GM21381 (cell line): ENCODE results near the gene MYOZ3.

Experiments used
- ATAC-seq: cut with Tn5 transposase; IDR thresholded peaks from one replicate; pipeline ENCODE4 v1.9.1; 2021; ENCODE audit warnings: mild to moderate bottlenecking, moderate library complexity; ENCODE audit not compliant: unreplicated experiment

Gene MYOZ3

DNA sequence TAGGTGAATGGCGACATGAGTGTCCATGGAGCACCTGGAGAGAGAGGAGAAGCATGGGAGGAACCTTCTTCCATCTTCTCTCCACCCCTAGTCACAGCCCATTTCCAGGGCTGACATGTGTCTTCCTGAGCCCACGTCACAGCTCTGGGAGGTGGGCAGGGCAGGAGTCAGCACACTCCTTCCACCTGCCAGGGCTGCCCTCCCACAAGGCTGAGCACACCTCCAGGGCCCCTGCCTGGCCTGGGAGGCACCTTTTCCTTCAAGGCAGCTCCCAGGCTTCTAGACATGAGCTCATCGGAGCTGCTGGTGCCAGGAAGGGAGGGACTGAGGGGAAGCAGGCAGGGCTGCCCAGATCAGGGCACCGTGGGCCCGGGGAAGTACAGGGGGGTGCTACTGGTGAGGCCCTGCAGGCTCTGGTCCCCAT lies 34.2 kb upstream of the MYOZ3 start:
- no peak for ATAC-seq

DNA sequence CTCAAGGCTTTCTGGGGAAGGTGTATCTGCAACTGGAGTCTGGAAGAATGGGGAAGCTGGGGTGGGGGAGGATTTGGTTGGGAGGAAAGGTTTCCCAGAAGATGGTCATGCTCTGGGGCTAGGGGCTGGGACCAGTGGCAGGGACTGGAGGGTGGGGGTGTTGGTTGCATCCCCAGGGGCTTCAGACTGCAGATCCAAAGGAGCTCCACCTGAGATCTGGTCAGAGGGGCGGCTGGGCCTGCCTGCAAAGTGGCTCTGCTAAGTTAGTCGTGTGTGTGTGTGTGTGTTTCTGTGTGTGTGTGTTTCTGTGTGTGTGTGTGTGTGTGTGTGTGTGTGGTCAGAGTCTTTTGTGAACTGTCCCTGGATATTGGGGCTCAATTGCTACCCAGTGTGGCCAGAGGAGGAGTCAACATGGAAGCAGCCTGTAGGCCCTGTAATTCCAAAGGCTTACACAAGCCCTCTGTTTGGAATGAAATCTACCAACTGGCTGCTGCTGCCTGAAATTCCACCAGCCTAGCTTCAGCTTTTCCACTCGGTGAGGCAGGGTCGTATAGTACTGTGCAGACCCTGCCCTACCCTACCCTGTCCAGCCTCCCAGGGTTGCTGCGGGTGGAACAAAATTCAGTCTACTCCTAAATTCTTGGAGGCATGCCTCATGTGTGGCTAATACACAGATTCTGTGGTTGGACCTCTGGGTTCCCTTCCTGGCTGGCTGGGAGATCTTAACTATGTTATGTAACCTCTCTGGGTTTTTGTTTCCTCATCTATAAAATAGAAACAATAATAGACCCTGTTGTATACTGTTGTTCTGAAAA lies 33.1 kb upstream of the MYOZ3 start:
- ATAC-seq, result no peak

DNA sequence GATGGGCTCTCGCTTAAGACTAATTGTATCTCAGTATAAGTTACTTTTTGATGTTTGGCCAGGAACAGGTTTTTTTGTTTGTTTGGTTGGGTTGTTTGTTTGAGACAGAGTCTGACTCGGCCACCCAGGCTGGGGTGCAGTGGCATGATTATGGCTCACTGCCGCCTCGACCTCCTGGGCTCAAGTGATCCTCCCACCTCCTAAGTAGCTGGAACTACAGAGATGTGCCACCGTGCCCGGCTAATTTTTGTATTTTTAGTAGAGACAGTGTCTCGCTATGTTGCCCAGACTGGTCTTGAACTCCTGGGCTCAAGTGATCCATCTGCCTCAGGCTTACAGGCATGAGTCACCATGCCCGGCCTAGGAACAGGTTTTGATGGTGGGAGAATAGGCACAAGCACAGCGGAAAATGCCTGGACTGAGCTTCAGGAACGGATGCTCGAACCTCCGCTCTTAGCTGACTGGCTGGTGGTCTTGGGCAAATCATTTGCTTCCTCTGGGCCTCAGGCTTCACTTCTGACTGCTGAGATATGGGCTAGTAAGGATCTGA lies 32.0 kb upstream of the MYOZ3 start:
- no peak for ATAC-seq

DNA sequence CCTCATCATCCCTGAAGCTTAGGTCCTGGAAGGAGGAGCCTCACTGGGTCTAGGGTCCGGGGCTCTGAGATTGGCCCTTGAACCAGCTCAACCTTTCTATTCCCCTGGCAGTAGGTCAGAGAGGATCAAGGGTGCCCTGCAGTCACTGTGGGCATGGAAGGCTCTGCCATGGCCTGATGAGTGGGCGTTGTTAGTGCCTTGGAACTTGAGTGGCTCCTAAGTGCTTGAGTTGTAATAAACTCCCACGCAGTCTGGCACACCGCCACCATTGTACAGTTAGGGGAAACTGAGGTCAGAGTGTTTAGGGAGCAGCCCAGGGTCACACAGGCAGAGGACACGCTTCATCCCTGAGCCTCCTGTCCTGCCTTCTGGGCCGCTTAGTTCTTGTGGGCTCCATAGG lies 31.0 kb upstream of the MYOZ3 start:
- ATAC-seq, result no peak

DNA sequence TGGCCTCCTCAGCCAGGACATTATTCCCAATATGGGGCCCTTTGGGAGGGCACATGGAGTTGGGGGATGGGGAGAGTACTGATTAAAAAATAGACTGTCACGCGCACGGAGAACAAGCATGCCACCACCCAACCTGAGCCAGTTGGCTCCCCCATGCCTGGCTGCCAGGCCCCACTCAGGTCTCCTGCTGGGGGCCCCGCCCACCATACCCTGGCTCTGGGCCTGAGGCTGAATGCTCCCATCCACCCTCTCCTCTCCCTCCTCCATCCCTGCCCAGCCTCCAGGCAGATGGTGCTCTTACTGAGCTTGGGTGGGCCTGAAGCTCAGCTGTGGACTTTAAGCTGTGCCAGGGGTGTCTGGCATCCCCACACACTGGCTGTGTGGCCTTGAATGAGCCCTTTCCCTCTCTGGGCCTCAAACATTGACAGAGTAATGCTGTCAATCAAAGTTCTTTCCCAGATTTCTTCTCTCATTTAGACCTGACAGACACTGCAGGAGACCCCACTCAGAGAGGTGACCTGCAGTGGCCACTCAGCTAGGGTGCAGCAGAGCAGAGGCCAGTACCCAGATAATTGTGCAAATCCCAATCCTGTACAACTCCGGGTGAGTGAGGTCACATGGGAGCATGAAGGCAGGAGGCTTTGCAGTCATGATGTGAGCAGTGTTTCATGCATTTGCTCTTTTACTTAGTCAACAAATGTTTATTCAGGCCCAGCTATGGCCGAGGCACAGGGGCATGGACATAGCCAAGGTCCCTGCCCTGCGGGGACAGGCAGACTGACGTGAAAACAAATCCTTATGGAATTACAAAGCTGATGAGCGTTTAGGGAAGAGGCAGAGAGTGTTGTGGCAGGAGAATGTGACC lies 30.4 kb upstream of the MYOZ3 start:
- ATAC-seq, result no peak

DNA sequence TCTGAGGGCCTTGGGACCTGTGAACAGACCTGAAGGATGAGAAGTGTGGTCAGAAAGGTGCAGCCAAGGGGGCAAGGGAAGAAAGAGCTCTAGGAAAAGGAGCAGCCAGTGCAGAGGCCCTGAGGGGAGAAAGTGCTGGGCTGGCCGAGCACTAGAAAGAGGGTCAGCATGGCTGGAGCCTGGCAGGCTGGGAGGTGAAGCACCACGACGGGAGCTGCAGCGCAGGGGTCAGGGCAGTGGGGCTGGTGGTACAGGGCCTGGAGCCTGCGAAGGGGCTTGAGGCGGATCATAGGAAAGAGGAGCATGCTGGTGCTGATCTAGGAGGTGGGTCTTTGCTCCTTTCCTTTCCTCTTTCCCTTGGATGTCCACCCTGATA lies 29.7 kb upstream of the MYOZ3 start:
- no peak for ATAC-seq

DNA sequence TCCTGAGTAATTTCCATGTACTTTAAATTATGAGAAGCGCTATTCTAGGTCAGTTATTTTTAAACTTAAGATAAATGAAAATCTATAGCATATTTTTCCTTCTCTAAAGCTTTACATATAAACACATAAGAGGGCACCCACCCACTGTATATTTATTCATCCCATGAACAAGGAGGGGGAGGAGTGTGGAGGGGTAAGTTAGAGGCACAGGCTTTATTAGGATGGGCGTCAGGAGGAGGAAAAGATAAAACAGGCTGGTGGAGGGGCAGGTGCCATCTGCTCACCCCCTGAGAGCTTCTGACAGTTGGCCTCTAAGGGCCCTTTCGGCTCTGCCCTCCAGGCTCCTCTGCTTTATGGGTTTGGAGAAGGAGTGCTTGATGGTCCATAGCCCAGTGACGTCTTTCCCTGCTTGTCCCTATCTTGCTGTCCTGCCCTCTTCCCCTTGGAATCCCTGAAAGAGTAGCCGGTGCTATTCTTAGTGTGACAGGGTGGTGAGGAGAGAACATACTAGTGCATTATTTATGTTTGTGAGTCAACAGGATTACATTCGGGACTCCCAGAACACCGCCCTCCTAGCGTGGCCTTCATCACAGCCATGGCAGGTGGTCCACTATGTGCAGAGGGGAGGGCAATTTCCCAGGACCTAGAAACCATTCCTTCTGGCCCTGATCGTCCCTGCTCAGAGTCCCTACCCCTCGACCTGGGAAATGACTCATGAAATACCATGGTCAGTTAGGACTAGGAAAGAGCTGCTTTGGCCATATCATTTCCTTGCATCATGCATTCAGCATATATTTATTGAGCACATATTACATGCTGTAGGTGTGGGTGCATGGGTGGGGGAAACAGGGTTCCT lies 28.5 kb upstream of the MYOZ3 start:
- no peak for ATAC-seq

DNA sequence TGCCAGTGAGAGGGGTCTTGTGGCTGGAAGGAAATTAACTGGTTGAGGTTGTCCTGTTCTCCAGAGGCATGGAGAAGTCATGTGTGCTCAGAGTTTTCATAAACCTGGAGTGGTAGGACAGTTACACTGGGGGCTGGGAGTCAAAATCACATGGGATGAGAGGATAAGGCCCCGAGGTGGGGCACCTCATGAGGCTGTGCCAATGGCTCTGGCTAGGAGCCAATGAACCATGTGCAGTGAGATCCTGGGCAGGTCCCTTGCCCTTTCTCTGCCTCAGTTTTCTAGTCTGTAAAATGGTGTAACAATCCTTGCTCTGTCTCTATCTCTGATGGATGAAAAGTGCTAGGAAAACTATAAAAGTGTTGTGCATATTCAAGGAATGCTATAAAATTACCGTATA lies 27.6 kb upstream of the MYOZ3 start:
- no peak for ATAC-seq

DNA sequence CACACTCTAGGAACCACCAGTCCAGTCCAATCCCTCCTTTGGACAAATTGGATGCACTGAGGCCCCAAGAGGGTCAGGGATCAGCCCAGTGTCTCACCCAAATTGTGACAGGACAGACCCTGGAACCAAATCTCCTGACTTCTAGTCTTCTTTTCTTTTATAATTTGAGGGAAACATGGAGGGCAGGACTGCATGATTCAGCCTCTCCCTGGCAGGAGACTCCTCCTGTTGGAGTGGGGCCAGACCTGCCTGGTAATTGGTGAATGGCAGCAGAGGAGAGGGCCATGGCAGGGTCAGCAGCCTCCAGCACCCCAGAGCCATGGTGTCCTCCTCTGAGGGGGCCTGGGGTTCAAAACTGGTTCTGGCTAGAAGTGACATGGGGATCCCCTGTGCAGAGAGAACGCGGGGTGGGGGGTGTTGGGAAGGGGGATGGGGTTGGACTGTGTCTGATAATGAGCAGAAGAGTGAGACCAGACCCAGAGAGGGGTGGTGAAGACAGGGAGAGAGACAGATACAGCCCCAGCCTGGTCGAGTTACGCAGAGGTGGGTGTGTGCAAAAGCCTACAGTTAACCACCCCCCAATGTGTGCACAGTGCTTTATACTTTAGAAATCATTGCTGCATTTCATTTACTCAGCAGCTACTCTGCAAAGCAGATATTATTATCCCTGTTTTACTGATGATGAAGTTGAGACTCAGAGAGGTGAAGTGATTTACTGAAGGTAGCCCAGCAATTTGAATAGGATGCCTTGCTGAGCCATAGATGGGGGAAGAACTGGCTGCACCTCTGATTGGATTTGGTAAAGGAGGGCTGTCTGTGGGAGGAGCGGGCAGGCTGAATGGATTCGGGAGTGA lies 24.4 kb upstream of the MYOZ3 start:
- ATAC-seq, result no peak

DNA sequence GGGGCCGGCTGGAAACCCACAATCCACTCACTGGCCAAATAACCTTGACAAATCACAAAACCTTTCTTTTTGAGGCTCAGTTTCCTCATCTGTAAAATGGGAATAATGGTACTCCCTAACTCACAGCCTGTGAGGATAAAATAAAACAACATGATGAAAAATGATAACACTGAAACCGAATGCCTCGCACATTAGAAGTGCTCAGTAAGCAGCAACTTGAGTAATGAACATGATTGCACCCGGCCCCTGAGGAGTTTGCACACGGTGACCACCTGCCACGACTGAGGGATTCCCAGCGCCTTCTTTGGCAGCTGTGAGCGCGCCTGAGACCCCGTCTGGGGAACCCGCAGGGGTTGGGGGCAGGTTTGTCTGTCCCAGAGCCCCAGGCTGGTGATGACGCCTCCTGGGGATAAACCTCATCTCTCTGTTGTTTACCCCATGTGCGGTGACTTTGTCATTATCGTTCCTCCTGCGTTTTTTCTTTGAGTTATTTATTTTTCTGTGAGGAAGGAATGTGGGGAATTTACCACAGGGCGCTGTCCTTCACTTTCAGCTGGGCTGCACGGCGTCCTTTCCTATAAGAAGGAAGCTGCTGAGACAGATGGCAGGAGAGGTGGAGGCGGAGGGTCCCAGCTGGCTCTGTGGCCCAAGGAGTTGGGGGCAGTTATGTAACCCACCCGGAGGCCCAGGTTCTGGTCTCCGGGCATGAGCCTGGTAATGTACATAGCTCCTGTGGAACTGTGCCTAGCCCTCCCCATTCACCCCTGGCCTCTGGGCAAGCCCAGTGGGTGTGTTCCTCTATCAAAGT lies 23.6 kb upstream of the MYOZ3 start:
- ATAC-seq, result no peak

DNA sequence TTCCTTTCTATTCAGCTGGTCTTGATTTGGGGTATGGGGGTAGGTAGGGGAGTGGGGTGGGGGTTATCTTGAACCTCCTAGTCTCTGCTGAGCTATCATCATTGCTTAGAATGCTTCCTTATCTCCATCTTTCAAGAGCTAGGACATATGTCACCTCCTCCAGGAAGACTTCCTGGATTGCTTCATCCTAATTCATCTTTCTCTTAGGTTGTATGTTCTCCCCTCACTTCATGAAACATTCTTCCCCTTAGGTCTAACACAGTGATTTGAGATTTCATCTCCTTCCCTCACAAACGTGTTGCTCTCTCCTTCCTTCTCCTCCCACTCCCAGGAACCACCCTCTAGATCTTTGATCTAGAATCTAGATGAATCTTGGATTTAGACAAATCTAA lies 23.0 kb upstream of the MYOZ3 start:
- ATAC-seq, result no peak

DNA sequence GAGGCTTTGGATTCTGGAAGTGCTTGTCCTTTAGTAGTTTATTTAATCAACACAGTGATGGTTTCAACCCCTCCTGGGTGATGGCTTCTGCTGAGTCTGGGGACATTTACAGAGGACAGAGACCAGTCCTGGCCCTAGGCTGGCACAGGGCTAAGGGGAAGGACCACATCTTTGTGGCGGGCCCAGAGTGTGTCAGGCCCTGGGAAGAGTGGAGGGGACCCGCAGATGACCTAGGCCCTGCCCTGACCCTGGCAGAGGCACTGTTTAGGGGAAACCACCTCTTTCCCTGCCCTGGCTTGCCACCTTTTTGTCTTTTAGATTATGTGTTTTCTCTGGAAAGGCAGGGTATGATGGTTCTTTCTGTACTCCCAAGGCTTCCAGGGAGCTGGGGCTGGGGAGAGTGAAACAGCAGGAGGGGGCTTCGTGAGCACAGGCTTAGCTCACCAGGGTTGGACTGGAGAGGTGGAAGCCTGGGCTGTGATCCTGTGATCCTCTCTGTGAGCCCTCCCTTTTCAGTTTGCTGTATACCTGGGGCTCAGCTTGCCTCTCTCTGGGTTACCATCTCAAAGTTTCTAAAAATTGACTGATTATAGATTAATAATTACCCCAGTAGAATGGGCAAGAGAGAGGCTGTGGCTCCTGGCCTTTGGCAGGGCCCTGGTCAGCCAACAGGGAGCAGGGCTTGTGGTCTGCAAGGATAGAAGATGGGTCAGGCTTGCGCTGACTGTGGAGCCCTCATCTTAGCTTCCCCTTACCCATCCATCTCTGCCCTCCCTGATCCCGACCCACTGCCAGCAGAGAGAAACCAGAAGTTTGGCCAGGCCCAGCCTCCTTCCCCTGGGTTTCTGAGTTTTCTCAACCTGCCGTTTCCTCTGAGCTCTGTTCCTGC lies 22.3 kb upstream of the MYOZ3 start:
- ATAC-seq, result no peak

DNA sequence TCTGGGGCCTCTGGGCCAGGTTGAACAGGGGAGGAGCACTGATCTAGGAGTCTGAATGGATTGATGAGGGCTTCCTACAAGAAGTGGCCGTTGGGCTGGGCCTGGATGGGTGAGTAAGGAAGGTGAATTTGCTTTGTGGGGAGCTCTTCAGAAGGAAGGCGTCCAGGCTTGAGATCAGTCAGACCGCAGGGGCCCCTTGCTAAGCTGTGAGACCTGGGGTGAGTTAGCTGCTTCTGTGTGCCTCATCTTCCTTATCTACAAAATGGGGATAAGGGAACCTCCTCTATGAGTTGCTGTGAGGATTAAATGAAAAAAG lies 21.7 kb upstream of the MYOZ3 start:
- no peak for ATAC-seq

DNA sequence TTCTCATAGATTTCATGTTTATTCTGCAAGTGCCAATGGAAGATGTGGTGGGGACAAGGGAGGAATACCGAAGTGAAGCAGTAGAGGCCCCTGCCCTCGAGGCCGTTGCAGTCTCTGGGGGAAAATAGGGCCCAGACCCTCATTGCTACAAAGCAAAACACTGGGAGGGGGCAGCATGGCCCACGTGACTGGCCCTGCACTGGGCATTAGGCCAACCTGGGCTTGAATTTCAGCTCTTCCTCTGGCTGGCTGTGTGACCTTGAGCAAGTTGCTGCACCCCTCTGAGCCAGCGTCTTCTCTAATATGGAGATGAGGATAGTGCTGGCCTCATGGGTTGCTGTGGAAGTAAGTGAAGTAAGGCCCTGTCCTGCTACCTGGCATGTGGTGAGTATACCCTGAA lies 21.3 kb upstream of the MYOZ3 start:
- ATAC-seq, result no peak

DNA sequence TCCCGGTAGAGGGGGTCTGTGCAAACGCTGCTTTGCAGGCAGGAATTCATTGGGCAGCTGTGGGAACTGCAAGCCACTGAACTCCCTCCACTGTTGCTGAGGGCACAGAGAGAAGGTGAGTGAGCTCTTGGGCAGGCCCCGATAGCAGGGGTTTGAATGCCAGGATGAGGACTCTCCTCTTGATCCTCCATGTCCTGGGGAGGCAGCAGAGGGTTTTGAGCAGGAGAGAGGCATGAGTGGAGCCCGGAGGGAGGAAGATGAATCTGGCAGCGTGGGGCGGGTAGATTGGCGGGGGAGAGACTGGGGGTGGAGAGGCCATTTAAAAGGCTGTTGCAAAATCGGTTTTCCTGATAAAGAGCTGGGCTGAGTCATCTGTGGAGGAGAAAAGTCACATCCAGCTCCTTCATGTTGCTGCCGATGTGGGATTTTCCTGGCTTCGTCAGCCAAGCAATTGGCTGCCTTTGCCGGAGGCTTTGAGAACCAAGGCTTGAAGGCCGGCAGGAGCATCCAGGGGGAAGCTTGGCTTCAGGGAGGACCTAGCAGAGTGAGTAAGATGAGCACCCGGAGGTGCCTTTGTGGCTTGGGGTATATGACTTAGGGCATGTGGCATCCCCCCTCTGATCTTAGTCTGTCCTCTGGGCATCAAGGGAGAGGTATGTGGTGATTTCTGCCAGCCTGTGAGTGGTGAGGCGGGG lies 20.6 kb upstream of the MYOZ3 start, which contains the start of gene SYNPO:
SYNPO (plus strand) TSS at position 350 of the 695 bp plus-strand sequence. CDS start 7,616 bp downstream, outside the sequence.
- ATAC-seq, result no peak

DNA sequence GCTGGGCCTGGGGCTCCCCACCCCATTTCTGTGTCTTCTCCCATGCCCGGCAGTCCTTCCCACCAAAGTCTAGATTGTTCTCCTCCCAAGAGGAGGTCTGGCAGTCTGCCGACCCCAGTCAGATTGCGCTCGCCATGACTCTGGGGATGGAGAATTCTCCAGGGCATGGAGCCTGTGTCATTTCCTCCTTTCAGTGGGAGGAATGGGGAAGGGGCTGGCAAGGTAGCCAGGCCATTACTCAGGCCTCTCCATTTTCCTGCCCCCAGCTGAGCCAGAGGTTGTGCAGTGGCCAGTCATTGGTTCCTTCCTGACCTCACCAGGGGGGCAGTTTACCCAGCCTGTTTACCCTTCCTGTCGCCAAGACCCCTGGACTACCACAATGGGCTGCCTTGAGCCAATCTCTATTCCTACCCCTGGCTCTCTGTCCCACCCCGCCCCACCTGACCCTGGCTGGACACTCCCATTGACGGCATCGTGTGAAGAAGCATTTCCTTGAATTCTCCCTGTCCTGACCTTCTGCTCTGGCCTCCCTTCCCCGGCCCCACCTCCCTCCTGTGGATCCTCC lies 20.0 kb upstream of the MYOZ3 start:
- ATAC-seq, result no peak

DNA sequence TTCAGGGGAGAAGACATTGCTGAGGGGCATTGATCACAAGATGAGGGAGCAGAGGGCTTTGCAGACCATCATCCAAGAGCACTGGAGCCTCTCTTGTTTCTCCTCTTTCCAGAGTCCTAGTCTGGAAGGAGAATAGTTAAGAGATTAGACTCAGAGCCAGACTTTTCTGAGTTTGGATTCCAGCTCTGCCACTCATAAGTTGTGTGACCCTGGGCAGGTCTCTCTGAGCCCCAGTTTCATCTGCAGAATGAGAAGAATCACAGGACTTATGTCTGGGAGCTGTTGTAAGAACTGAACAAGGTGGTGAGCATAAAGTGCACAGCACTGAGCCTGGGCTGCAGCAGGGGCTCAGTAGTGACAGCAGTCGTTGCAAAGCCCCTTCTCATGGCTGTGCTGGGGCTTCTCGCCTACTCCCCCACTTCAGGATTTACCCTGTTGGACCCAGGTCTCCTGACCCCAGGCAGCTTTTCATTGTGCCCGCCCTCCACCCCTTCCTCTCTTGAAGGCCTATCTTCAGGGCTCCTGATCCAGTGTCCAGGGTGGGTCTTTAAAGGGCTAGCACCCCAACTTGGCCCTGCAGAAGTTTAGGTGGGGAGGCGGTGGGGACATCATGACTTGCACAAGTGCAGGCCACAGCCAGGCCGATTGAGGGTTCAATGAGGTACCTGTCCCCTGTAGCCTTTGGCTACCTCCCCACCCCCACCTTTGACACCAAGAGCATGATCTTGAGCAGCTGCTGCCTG lies 19.1 kb upstream of the MYOZ3 start:
- no peak for ATAC-seq
